Measurements from ENCODE around the gene CYP1B1.

GRCh38 chr2:38120264-38120592 lies 44.3 kb upstream of the CYP1B1 start:
- TF ChIP-seq CTCF (IDR thresholded peaks at IDR 0.05) = no peak
- TF ChIP-seq POLR2A (IDR thresholded peaks at IDR 0.05) = no peak

Measured in lower leg skin (tissue), 3 donors.